Activated CD4-positive, alpha-beta T cell treated with anti-CD3 and anti-CD28 coated beads for 36 hours (primary cell): ENCODE data around the gene CENPX. TPM values are rescaled to one million over a fixed set of nuclear protein-coding genes. Genes with fewer than 3 reads are reported as not detected.

Experiments
- ATAC-seq: fragments of 200-7000 bp; cut with Tn5 transposase; one replicate; pipeline ENCODE4 v1.10.0; 2021; ENCODE audit warnings: mild to moderate bottlenecking, moderate library complexity
- CTCF ChIA-PET: fragments of 350-600 bp; sonication (Branson Sonifier 250); formaldehyde crosslinking; loops from one replicate; lab custom pipeline; 2021; ENCODE audit warnings: antibody characterized with exemption; lab: Charles Lee
- POLR2A ChIA-PET: fragments of 350-600 bp; sonication (Branson Sonifier 250); formaldehyde crosslinking; loops from one replicate; lab custom pipeline; 2021; ENCODE audit warnings: antibody characterized with exemption, inconsistent platforms; lab: Charles Lee
- DNase-seq: peaks from one replicate; pipeline ENCODE4 v3.0.0-alpha.2; 2020
- H3K27ac Mint-ChIP-seq: one replicate; pipeline ENCODE4 v1.8.0; 2021; ENCODE audit warnings: mixed read lengths
- H3K27me3 Mint-ChIP-seq: one replicate; pipeline ENCODE4 v1.8.0; 2021; ENCODE audit warnings: mixed read lengths
- H3K36me3 Mint-ChIP-seq: one replicate; pipeline ENCODE4 v1.8.0; 2021; ENCODE audit warnings: low read depth, mixed read lengths
- H3K4me1 Mint-ChIP-seq: one replicate; pipeline ENCODE4 v1.8.0; 2021; ENCODE audit warnings: mixed read lengths
- H3K4me3 Mint-ChIP-seq: one replicate; pipeline ENCODE4 v1.8.0; 2021; ENCODE audit warnings: mild to moderate bottlenecking, moderate library complexity, mixed read lengths
- H3K9me3 Mint-ChIP-seq: one replicate; pipeline ENCODE4 v1.8.0; 2021; ENCODE audit warnings: low read depth, mixed read lengths
- intact Hi-C, 2 experiments: fragments of 100-400 bp; cut with DNase I in 1 of 2; cut with micrococcal nuclease in 1 of 2; formaldehyde crosslinking; loops; one replicate each; pipeline versions ENCODE4 v1.14.2 to v1.15.1; 2022 to 2024; cut with DNase I, micrococcal nuclease
- total RNA-seq, 2 experiments: library from RNA; stranded (reverse); gene quantifications; one replicate each; pipeline ENCODE4 v1.2.3, GENCODE V29; 2021

The CENPX gene
- total RNA-seq, 2 experiments from 2014 or later: 77.5 to 84.1 TPM

GRCh38 chr17:82000803-82001570 lies 21.7 kb downstream of the CENPX start:
- no peaks in the 10 kb centered on the region for H3K4me1 Mint-ChIP-seq
- no peaks in the 10 kb centered on the region for H3K27me3 Mint-ChIP-seq

GRCh38 chr17:81999976-82000802 lies 22.5 kb downstream of the CENPX start:
- DNase-seq (no peak), ATAC-seq (no peak)
- no peaks in the 10 kb centered on the region for H3K4me1 Mint-ChIP-seq
- intact Hi-C loops: no loop called here
- ChIA-PET CTCF (no interaction called here), POLR2A (no interaction called here)
- no peaks in the 10 kb centered on the region for H3K27me3 Mint-ChIP-seq
- no peaks in the 10 kb centered on the region for H3K9me3 Mint-ChIP-seq
- no peak overlapping the region for H3K4me3 Mint-ChIP-seq
- peaks cover 3% of the 10 kb centered on the region for H3K36me3 Mint-ChIP-seq
- no peak overlapping the region for H3K27ac Mint-ChIP-seq

More at GRCh38 chr17:82000803-82001570, 21.7 kb downstream of the CENPX start:
- H3K27ac Mint-ChIP-seq: no peak overlapping the region
- H3K9me3 Mint-ChIP-seq: no peaks in the 10 kb centered on the region
- intact Hi-C loops: no loop called here
- ChIA-PET CTCF (no interaction called here), POLR2A (no interaction called here)
- no peak overlapping the region for H3K4me3 Mint-ChIP-seq
- no peak for ATAC-seq
- no peak for DNase-seq
- peaks cover 3% of the 10 kb centered on the region for H3K36me3 Mint-ChIP-seq

- H3K36me3 Mint-ChIP-seq: peaks cover 3% of the 10 kb centered on the region
- H3K27me3 Mint-ChIP-seq: no peaks in the 10 kb centered on the region
- H3K9me3 Mint-ChIP-seq: no peaks in the 10 kb centered on the region
- DNase-seq (no peak), ATAC-seq (no peak)
- no peak overlapping the region for H3K27ac Mint-ChIP-seq
- POLR2A ChIA-PET: no interaction called here
- H3K4me3 Mint-ChIP-seq: no peak overlapping the region
- no peaks in the 10 kb centered on the region for H3K4me1 Mint-ChIP-seq
- CTCF ChIA-PET: no interaction called here
- intact Hi-C loops: no loop called here
Measured at GRCh38 chr17:81999587-81999975, 23.1 kb downstream of the CENPX start.

- POLR2A ChIA-PET: no interaction called here
- ATAC-seq: no peak
- no peaks in the 10 kb centered on the region for H3K27me3 Mint-ChIP-seq
Measured at GRCh38 chr17:81998691-81999438, 23.8 kb downstream of the CENPX start.

GRCh38 chr17:81998212-81998611 lies 24.5 kb downstream of the CENPX start:
- H3K27ac Mint-ChIP-seq: no peak overlapping the region

More at GRCh38 chr17:81998691-81999438, 23.8 kb downstream of the CENPX start:
- CTCF ChIA-PET: no interaction called here
- intact Hi-C loops: no loop called here
- Mint-ChIP-seq H3K4me1 (no peaks in the 10 kb centered on the region), H3K4me3 (no peak overlapping the region), H3K36me3 (peaks cover 3% of the 10 kb centered on the region), H3K9me3 (no peaks in the 10 kb centered on the region), H3K27ac (no peak overlapping the region)
- no peak for DNase-seq

DNA sequence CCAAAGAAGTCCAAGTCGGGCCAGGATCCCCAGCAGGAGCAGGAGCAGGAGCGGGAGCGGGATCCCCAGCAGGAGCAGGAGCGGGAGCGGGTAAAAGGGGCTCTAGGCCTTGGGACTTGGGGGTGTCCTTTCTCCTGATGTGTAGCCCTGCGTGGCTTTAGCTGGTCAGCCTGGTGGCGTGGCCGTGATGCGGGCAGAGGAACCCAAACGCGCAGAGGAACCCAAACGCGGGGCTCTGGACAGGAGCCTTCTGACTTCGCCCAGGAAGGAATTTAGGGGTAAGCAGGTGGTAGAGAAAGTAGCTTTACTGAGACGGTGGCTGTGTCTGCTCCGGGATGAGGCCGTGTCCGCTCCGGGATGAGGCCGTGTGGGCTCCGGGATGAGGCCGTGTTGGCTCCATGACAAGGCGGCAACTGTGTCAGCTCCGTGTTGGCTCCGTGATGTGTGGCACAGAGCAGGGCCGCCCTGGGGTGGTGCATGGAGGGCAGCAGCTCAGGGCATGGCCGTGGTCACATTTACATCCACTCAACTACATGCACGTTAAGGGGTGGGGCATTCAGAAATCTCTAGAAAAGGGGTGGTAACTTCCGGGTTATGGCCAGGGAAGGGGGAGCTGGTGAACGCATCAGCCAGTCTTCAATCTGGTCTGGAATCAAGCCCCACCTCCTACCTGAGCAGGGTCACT lies 25.8 kb downstream of the CENPX start:
- Mint-ChIP-seq H3K27me3 (no peaks in the 10 kb centered on the region), H3K36me3 (peaks cover 3% of the 10 kb centered on the region), H3K27ac (no peak overlapping the region), H3K4me3 (no peak overlapping the region), H3K9me3 (no peaks in the 10 kb centered on the region), H3K4me1 (no peaks in the 10 kb centered on the region)
- intact Hi-C loops: no loop called here
- no peak for DNase-seq
- ChIA-PET CTCF (no interaction called here), POLR2A (interaction anchor here (0.7 kb wide), 1 partner anchor 17 kb away, joined by 7 read pairs; no protein-coding TSS in a partner anchor)
- no peak for ATAC-seq

More at GRCh38 chr17:81998212-81998611, 24.5 kb downstream of the CENPX start:
- Mint-ChIP-seq H3K9me3 (no peaks in the 10 kb centered on the region), H3K36me3 (peaks cover 3% of the 10 kb centered on the region), H3K27me3 (no peaks in the 10 kb centered on the region), H3K4me3 (no peak overlapping the region), H3K4me1 (no peaks in the 10 kb centered on the region)
- no peak for ATAC-seq
- DNase-seq: no peak
- POLR2A ChIA-PET: no interaction called here
- intact Hi-C loops: no loop called here
- CTCF ChIA-PET: no interaction called here

DNA sequence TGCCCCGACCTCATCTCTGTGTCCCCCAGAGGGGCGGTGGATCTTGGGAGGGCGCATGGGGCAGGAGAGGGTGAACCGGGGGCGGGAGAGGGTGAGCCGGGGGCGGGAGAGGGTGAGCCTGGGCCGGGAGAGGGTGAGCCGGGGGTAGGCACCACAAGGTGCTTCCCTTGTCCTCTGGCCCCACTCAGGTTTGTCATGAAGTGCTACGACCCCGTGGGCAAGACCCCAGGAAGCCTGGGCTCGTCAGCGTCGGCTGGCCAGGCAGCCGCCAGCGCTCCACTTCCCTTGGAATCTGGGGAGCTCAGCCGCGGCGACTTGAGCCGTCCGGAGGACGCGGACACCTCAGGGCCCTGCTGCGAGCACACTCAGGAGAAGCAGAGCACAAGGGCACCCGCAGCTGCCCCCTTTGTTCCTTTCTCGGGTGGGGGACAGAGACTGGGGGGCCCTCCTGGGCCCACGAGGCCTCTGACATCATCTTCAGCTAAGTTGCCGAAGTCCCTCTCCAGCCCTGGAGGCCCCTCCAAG lies 26.4 kb downstream of the CENPX start:
- ChIA-PET CTCF (no interaction called here), POLR2A (no interaction called here)
- Mint-ChIP-seq H3K9me3 (no peaks in the 10 kb centered on the region), H3K27ac (no peak overlapping the region), H3K27me3 (no peaks in the 10 kb centered on the region), H3K4me1 (no peaks in the 10 kb centered on the region), H3K4me3 (no peak overlapping the region), H3K36me3 (peaks cover 3% of the 10 kb centered on the region)
- no peak for ATAC-seq
- intact Hi-C loops: no loop called here
- DNase-seq: no peak

DNA sequence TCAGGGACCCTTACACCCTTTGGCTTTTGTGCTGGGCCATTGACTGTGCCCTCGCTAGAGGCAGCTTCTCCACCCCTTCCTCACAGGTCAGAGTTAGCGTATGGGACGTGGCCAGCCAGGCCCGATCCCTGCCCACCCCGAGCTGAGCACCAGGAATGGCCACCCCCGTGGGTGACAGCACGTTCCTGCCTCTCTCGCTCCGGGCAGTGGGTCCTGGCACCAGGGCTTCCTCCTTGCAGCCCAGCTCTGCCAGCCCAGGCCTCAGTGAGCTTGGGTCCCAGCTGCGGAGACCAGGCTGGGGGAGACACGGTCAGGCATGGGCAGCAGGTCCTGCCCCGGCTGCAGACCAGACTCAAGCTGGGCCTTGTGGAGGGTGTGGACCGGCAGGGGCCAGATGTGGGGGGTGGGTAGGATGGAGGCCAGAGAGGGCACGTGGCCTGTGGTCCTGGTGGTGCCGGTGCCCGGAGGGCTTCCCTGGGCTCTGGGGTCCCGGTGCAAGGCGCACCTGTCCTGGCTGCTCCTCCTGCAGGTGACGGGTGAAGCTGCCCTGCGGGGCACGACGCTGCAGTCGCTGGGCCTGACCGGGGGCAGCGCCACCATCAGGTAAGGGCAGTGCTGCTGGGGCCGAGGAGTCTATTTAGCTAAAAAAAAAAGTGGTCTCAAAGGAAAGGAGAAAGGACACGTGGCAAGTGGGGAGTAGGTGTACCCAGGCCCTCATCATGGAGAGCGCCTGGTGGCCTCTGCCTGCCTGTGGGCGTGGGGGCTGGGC lies 27.0 kb downstream of the CENPX start:
- intact Hi-C loops: no loop called here
- Mint-ChIP-seq H3K27me3 (no peaks in the 10 kb centered on the region), H3K36me3 (peaks cover 3% of the 10 kb centered on the region), H3K27ac (no peak overlapping the region), H3K4me3 (no peak overlapping the region), H3K9me3 (no peaks in the 10 kb centered on the region), H3K4me1 (no peaks in the 10 kb centered on the region)
- ATAC-seq (no peak), DNase-seq (no peak)
- ChIA-PET POLR2A (no interaction called here), CTCF (no interaction called here)

- Mint-ChIP-seq H3K27me3 (no peaks in the 10 kb centered on the region), H3K9me3 (no peaks in the 10 kb centered on the region), H3K27ac (no peak overlapping the region), H3K4me3 (no peak overlapping the region), H3K36me3 (peaks cover 3% of the 10 kb centered on the region), H3K4me1 (no peaks in the 10 kb centered on the region)
- ChIA-PET CTCF (no interaction called here), POLR2A (no interaction called here)
- ATAC-seq (no peak), DNase-seq (no peak)
- intact Hi-C loops: no loop called here
Measured at GRCh38 chr17:81994593-81995462, 27.9 kb downstream of the CENPX start.
